ENCODE measurements around the gene RPLP1.

The RPLP1 gene

DNA sequence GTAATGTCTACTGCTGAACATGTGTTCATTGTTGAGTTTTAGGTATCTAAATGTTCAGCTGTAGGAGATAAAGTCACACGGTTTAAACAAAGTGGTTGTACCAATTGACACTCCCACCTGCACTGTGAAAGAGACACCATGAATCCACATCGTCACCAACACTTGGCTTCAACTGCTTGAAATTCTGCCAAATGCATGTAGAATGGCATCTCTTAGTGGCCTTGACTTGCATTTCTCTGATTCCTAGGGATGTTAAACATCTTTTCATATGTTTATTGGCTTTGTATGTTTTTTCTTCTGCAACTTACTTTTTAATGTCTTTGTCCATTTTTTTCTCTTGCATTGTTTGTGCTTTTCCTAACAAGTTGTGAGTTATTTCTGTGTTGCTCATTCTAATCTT lies 43.4 kb downstream of the RPLP1 start:
- no peak overlapping the region for H3K4me3 ChIP-seq (ENCODE audit: low read depth, low read length)

DNA sequence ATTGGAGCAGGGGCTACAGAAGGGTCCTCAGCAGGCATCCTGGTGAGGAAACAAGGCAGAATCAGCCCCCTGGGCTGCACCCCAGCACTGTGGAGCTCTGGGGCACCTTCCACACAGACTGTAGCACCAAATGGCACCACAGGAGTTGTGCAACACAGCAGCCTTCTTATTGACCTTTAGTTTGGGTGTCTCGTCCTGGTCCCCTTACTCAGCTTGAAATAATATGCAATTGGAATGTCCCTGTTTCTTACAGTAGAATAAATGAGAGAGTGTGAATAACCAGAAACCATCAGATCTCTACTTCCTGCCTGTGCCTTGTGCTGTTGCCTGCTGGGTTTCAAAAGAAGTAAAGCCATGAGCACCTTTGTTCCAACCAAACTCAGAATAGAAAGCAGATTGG lies 44.5 kb downstream of the RPLP1 start:
- no peak overlapping the region for H3K4me3 ChIP-seq (ENCODE audit: low read depth, low read length)

DNA sequence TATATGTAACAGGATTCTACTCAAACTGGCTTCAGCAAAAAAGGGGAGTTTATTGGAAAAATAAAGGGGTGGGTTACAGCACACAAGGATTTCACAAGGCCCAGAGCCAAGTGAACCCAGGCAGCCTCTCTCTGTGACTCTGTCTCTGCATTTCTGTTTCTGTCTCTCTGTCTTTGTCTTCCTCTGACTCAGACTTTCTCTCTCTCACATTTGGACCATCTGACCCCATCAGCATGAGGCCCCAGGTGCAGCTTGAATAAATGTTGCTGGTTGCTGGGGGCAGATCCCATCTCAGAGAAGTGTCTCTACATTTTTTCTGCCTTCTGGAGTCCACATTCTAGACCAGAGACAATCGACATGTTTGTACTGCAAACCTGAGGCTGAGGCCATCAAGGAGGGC lies 45.0 kb downstream of the RPLP1 start:
- H3K4me3 ChIP-seq (ENCODE audit: low read depth, low read length): no peak overlapping the region

DNA sequence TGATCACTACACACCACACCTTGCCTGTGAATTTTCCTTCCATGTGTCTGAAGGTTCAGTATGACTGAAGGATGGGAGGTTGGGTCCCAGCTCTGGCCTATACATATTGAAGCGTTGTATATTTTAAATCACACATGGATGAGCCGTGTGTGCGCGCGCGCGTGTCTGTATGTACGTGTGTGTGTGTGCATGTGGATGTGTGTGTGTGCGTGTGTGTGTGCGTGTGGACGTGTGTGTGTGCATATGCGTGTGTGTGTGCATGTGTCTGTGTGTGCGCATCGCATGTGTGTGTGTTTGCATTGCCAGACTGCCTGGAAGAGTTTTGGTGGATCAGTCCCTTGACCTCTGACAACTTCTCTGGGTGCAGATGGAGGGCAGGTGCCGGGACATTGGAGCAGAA lies 45.7 kb downstream of the RPLP1 start:
- H3K4me3 ChIP-seq (ENCODE audit: low read depth, low read length): no peak overlapping the region

DNA sequence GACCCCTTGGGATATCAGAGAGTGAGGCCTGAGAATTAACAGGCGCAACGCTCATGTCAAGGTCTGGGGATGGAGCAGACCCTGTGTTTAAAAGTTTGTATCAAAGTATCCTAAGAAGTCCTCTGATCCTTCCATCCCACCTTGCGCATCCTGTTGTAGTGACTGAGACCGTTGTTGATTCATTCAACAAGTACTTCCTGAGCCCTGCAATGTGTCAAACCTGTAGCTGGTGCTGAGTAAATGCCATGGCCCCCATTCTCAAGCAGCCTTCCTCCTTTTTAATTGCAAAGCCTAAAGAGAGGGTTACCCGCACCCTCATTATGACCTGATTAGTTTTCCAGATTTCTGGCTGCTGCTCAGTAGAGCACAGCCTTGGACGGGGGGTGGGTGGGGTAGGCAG lies 46.4 kb downstream of the RPLP1 start:
- H3K4me3 ChIP-seq (ENCODE audit: low read depth, low read length): no peak overlapping the region

DNA sequence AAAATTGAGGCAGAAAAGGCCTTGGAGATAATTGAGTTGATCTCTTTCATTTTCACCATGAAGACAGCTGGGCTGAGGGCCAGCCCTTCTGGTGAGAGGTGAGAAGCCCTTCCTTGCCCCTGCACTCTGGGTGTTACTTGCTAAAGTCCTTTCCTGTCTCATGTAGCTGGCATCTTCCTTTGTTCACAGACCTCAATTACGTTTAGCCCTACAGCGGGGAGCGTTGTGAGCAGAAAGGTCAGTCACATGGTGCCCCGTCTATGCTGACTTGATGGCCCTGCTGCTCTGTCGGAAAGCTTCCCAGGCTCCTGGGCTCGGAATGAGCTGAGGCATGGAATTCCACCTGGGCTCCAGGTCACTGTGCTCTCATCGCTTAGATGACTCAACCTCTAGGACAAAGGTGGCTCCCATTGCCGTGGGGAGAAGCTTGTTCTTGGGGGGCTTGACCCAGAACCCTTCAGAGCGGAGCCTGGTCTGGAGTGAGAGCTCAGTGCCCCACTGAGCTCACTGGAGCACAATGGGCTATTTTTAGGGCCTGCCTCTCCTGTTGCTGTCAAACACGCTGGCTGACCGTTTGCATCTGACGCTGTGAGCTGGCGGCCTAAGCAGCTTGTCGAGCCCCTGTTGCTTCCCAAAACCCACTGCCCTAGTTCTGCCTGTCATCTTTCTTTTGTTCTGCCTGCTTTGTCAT lies 47.0 kb downstream of the RPLP1 start:
- no peak overlapping the region for H3K4me3 ChIP-seq (ENCODE audit: low read depth, low read length)

DNA sequence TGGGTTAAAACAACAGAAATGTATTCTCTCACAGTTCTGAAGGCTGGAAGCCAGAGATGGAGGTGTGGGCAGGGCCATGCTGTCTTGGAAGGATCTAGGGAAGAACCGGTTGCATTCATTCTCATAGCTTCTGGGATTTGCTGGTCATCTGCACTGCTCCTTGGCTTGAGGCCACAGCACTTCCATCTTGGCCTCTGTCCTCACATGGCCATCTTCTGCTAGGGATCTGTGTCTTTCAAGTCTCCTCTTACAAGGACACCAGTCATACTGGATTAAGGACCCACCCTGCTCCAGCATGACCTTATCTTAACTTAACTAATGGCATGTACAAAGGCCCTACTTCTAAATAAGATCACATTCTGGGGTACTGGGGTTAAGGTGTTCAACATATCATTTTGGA lies 47.7 kb downstream of the RPLP1 start:
- H3K4me3 ChIP-seq (ENCODE audit: low read depth, low read length): no peak overlapping the region

DNA sequence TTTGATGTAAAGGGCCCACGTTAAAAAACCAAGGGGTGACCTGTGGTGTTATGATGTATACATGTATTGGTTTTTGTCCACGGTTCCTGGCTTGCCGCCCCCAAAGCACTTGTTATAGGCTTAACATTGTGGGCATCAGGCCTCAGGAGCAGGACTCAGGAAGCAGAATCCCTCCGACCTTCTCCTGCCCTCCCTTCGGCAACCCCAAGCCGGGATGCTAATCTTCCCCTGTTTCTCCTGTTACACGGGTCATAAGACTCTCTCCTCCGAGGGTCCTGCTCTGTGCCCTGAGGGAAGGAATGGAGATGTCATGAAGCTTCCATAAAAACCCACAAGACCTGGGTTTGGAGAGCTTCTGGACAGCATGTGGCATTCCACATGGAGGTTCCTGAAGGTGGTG lies 48.8 kb downstream of the RPLP1 start:
- H3K4me3 ChIP-seq (ENCODE audit: low read depth, low read length): no peak overlapping the region

DNA sequence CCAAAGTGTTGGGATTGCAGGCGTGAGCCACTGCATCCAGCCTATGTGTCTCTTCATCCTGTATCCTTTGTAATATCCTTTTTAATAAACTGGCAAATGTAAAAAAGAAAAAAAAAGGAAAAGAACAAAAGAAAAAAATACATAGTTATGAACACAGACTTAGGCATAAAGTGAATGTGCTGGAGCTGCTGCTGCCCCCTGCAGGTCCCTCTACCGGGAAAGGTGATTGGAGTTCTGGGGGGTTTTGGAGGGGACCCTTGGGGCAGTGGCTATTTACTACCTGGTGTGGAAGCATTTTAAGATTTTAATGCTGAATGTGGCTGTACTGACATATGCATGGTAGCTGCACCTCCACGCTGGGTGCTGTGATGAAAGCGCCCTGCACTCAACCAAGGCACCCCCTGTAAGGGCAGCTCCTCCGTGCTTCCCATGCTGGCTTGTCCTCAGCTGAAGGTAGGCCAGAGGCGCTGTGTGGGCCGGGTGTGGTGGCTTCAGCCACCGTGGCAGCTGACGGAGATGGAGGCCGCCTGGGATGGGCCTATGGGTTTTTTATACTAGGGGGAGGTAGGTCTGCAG lies 49.9 kb downstream of the RPLP1 start:
- no peak overlapping the region for H3K4me3 ChIP-seq (ENCODE audit: low read depth, low read length)

DNA sequence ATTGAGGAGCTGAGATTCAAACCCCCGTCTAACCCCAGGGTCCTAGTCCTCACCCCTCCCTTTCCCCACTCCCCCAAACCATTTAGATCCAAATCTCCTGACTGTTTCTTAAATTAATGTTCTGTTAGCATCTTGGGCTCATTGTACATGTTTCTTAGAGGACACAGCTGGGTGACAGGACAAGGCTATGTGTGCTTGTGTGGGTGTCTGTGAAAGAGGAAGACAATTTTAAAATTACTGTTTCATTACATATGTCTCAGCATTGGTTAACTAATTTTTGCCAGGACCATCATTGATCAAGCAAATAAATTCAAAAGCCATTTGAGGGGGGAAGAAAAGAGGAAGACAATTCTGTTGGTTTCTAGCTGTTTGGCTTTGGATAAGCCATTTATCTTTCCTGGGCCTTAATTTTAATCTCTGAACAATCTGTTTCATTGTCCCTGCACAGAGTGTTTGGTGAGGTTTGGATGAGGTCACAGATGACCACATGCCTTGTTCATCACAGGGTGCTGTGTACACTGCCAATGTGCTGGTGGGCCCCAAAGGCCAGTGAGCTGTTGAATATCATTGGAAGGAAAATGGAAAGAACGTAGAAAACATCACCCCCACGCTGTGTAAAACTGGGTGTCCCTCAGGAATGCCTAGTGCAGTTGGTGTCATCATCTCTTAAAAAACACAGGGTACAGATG lies 51.9 kb downstream of the RPLP1 start:
- H3K4me3 ChIP-seq (ENCODE audit: low read depth, low read length): no peak overlapping the region
